ENCODE measurements around the gene HOXD4.

Gene HOXD4

GRCh38 chr2:176114120-176114929 is 37.0 kb upstream of the HOXD4 start:
- DNase-seq, result no peak

- no peak for DNase-seq
Observed at GRCh38 chr2:176114930-176115625, 36.3 kb upstream of the HOXD4 start.

GRCh38 chr2:176115883-176116813 is 35.2 kb upstream of the HOXD4 start, which contains the start of gene HOXD10:
Gene HOXD10 (plus strand): TSS chr2:176116778. CDS start chr2:176116834, 56 bp downstream.
- no peak for DNase-seq

- no peak for DNase-seq
Observed at GRCh38 chr2:176117162-176117822, 34.1 kb upstream of the HOXD4 start.

- no peak for DNase-seq
Observed at GRCh38 chr2:176117823-176118371, 33.5 kb upstream of the HOXD4 start.

GRCh38 chr2:176118601-176119339 is 32.6 kb upstream of the HOXD4 start:
- peak in 1 of 2 experiments; percentile 23 for DNase-seq

- DNase-seq, result no peak
Observed at GRCh38 chr2:176120364-176121189, 30.8 kb upstream of the HOXD4 start.

GRCh38 chr2:176121190-176122051 is 29.9 kb upstream of the HOXD4 start:
- no peak for DNase-seq

GRCh38 chr2:176122052-176122682 is 29.2 kb upstream of the HOXD4 start:
- DNase-seq, result no peak

GRCh38 chr2:176122683-176123410 is 28.5 kb upstream of the HOXD4 start, which contains the start of gene HOXD9:
Gene HOXD9 (plus strand): TSS chr2:176122719. CDS start chr2:176122769, 50 bp downstream.
- DNase-seq, result no peak

GRCh38 chr2:176123411-176124109 is 27.8 kb upstream of the HOXD4 start:
- DNase-seq, result no peak

- no peak for DNase-seq
Observed at GRCh38 chr2:176124110-176124946, 27.0 kb upstream of the HOXD4 start.

- no peak for DNase-seq
Observed at GRCh38 chr2:176124947-176125771, 26.2 kb upstream of the HOXD4 start.

GRCh38 chr2:176125772-176126054 is 25.6 kb upstream of the HOXD4 start:
- no peak for DNase-seq

GRCh38 chr2:176126929-176127773 is 24.2 kb upstream of the HOXD4 start:
- peak in 1 of 2 experiments; percentile 28 for DNase-seq
